Subcutaneous adipose tissue (tissue), 4 donors: ENCODE results near the gene PSENEN. TPM values are rescaled to one million over a fixed set of nuclear protein-coding genes. Genes with fewer than 3 reads are reported as not detected.

Source experiments
- CTCF ChIP-seq: fragments of 450-650 bp; IDR thresholded peaks from one replicate; pipeline ENCODE4 v1.5.1; 2016; ENCODE audit warnings: low read depth, mild to moderate bottlenecking, control low read depth, antibody characterized with exemption, moderate library complexity
- total RNA-seq, 4 donors: library from RNA; depleted of rRNA; stranded (reverse); fragments of >200 nt; gene quantifications; one replicate each; pipeline ENCODE4 v1.1.0, GENCODE V29; 2016

PSENEN gene
- total RNA-seq, 4 donors from 2014 or later, result 23.4 to 71.3 (median 35.7) TPM

- no peak for TF ChIP-seq CTCF
These were observed 7.2 kb upstream of the PSENEN start for GRCh38 chr19:35738021-35738886.

- no peak for TF ChIP-seq CTCF
These were observed 6.6 kb upstream of the PSENEN start for GRCh38 chr19:35738887-35739229.

- TF ChIP-seq CTCF, result no peak
These were observed 6.0 kb upstream of the PSENEN start for GRCh38 chr19:35739275-35740107.

- TF ChIP-seq CTCF, result no peak
These were observed 5.4 kb upstream of the PSENEN start for GRCh38 chr19:35740108-35740422.

- TF ChIP-seq CTCF, result no peak
These were observed 4.8 kb upstream of the PSENEN start for GRCh38 chr19:35740423-35741202.

- TF ChIP-seq CTCF, result no peak
These were observed 4.3 kb upstream of the PSENEN start for GRCh38 chr19:35741203-35741515.
